ENCODE measurements around the gene YOD1.

The YOD1 gene

DNA sequence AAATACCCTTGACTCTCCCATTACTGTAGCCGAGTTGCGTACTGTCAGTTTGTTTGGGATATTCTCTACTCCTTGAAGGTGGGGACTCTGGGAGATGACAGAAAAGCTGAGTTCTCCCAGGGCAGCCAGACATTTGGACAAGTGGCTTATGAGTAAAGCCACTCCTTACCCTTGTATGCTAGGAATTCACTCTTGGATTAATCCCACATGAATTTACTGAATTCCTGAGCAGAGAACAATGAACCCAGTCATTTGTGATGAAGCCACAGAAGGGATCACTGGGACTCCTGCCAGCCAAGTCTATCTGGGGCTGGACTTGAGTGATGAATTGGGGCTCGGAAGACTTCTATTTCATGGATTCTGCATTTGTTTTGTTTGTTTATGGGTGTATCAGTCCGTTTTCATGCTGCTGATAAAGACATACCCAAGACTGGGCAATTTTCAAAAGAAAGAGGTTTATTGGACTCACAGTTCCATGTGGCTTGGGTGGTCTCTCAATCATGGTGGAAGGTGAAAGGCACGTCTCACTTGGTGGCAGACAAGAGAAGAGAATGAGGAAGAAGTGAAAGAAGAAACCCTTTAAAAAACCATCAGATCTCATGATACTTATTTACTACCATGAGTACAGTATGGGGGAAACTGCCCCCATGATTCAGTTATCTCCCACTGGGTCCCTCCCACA is 43.5 kb downstream of the YOD1 start:
- ATAC-seq (ENCODE audit: insufficient read depth, low read depth) (no peak), DNase-seq (no peak)
- Histone ChIP-seq H3K4me3 (ENCODE audit: low read depth in 1 of 2, low read length in 2 of 2) (no peak overlapping the region), H3K9ac (ENCODE audit: low read depth, low read length) (no peak overlapping the region), H4K20me1 (ENCODE audit: insufficient read depth, low read length) (no peaks in the 10 kb centered on the region), H3K36me3 (ENCODE audit: insufficient read depth, low read length) (no peaks in the 10 kb centered on the region), H3K27me3 (ENCODE audit: insufficient read depth, low read length, poor library complexity) (peaks cover 24% of the 10 kb centered on the region), H3K4me1 (ENCODE audit: insufficient read depth, low read length) (no peaks in the 10 kb centered on the region), H2AFZ (ENCODE audit: low read depth, low read length) (no peak overlapping the region), H3K9me3 (ENCODE audit: insufficient read depth, low read length, severe bottlenecking) (no peaks in the 10 kb centered on the region), H3K79me2 (ENCODE audit: insufficient read depth, low read length) (no peaks in the 10 kb centered on the region), H3K27ac (ENCODE audit: low read length) (no peak overlapping the region), H3K4me2 (ENCODE audit: insufficient read depth, low read length) (no peak overlapping the region)
- TF ChIP-seq, protein P1, sequence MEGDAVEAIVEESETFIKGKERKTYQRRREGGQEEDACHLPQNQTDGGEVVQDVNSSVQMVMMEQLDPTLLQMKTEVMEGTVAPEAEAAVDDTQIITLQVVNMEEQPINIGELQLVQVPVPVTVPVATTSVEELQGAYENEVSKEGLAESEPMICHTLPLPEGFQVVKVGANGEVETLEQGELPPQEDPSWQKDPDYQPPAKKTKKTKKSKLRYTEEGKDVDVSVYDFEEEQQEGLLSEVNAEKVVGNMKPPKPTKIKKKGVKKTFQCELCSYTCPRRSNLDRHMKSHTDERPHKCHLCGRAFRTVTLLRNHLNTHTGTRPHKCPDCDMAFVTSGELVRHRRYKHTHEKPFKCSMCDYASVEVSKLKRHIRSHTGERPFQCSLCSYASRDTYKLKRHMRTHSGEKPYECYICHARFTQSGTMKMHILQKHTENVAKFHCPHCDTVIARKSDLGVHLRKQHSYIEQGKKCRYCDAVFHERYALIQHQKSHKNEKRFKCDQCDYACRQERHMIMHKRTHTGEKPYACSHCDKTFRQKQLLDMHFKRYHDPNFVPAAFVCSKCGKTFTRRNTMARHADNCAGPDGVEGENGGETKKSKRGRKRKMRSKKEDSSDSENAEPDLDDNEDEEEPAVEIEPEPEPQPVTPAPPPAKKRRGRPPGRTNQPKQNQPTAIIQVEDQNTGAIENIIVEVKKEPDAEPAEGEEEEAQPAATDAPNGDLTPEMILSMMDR (IDR thresholded peaks at IDR 0.05; ENCODE audit: borderline replicate concordance, extremely low read depth, low read length, poor library complexity, severe bottlenecking) = no peak
- TF ChIP-seq EZH2 (IDR thresholded peaks at IDR 0.05; ENCODE audit: borderline replicate concordance, low read depth, low read length, severe bottlenecking) = no peak

DNA sequence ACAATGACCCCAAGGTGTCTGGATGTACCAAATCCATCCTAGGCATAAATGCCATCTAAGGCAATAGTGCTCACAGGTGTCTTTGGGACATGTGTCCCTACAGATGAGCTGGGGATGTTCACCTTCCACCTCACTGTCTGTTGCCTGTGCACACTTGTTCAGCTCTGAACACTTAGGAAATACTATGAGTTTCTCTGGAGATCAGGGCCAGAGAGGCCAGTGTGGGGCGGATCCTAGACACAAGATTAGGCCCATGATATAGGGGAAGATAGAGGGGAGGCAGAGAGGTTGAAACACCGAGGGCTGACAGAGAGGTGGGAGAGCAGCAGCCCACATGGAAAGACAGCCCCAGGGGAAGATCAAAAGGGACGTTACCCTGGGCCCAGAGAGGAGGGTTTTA is 44.1 kb downstream of the YOD1 start:
- H3K27me3 ChIP-seq (ENCODE audit: insufficient read depth, low read length, poor library complexity) = peaks cover 23% of the 10 kb centered on the region
- no peak overlapping the region for H3K9ac ChIP-seq (ENCODE audit: low read depth, low read length)
- no peak overlapping the region for H3K4me2 ChIP-seq (ENCODE audit: insufficient read depth, low read length)
- H2AFZ ChIP-seq (ENCODE audit: low read depth, low read length) = no peak overlapping the region
- no peak overlapping the region for H3K4me3 ChIP-seq (ENCODE audit: low read depth in 1 of 2, low read length in 2 of 2)
- no peak overlapping the region for H3K27ac ChIP-seq (ENCODE audit: low read length)
- H3K36me3 ChIP-seq (ENCODE audit: insufficient read depth, low read length) = no peaks in the 10 kb centered on the region
- H3K79me2 ChIP-seq (ENCODE audit: insufficient read depth, low read length) = no peaks in the 10 kb centered on the region
- no peak for DNase-seq
- no peak for TF ChIP-seq EZH2 (IDR thresholded peaks at IDR 0.05; ENCODE audit: borderline replicate concordance, low read depth, low read length, severe bottlenecking)
- TF ChIP-seq, protein P1 (IDR thresholded peaks at IDR 0.05; ENCODE audit: borderline replicate concordance, extremely low read depth, low read length, poor library complexity, severe bottlenecking) = no peak
- H3K9me3 ChIP-seq (ENCODE audit: insufficient read depth, low read length, severe bottlenecking) = no peaks in the 10 kb centered on the region
- H4K20me1 ChIP-seq (ENCODE audit: insufficient read depth, low read length) = no peaks in the 10 kb centered on the region
- ATAC-seq (ENCODE audit: insufficient read depth, low read depth) = no peak
- H3K4me1 ChIP-seq (ENCODE audit: insufficient read depth, low read length) = no peaks in the 10 kb centered on the region

DNA sequence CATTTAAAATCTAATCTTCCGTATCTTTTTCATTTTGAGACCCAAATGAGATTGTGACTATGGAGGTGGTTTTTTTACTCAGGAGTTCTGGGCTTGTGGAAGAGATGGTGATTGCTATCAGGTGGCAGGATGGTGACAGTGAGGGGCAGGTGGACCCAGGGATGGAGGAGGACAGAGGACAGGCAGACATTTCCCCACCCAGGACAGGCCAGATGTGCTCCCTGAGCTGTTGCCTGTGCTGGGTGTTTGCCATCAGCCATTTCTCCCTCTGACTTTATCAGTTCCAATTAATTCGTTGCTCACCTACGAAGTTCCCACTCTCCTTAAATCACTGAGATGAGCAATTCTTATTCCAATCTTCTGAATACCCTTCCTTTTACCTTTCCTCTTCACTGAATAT is 44.9 kb downstream of the YOD1 start:
- H3K27ac ChIP-seq (ENCODE audit: low read length) = no peak overlapping the region
- peaks cover 21% of the 10 kb centered on the region for H3K27me3 ChIP-seq (ENCODE audit: insufficient read depth, low read length, poor library complexity)
- no peak for TF ChIP-seq EZH2 (IDR thresholded peaks at IDR 0.05; ENCODE audit: borderline replicate concordance, low read depth, low read length, severe bottlenecking)
- TF ChIP-seq, protein P1 (IDR thresholded peaks at IDR 0.05; ENCODE audit: borderline replicate concordance, extremely low read depth, low read length, poor library complexity, severe bottlenecking) = no peak
- H3K9ac ChIP-seq (ENCODE audit: low read depth, low read length) = no peak overlapping the region
- no peaks in the 10 kb centered on the region for H3K4me1 ChIP-seq (ENCODE audit: insufficient read depth, low read length)
- no peak for DNase-seq
- H3K9me3 ChIP-seq (ENCODE audit: insufficient read depth, low read length, severe bottlenecking) = no peaks in the 10 kb centered on the region
- no peak overlapping the region for H2AFZ ChIP-seq (ENCODE audit: low read depth, low read length)
- no peaks in the 10 kb centered on the region for H3K36me3 ChIP-seq (ENCODE audit: insufficient read depth, low read length)
- no peaks in the 10 kb centered on the region for H4K20me1 ChIP-seq (ENCODE audit: insufficient read depth, low read length)
- H3K79me2 ChIP-seq (ENCODE audit: insufficient read depth, low read length) = no peaks in the 10 kb centered on the region
- no peak overlapping the region for H3K4me2 ChIP-seq (ENCODE audit: insufficient read depth, low read length)
- H3K4me3 ChIP-seq (ENCODE audit: low read depth in 1 of 2, low read length in 2 of 2) = no peak overlapping the region
- ATAC-seq (ENCODE audit: insufficient read depth, low read depth) = no peak
